Fibroblast of mammary gland (primary cell): ENCODE measurements around the gene PROCR.

Experiments used
- DNase-seq: peaks from one replicate; pipeline ENCODE4 v3.0.0-alpha.2; 2010; ENCODE audit warnings: low read depth
- H3K4me3 ChIP-seq: 2 replicates; pipeline ENCODE4 v1.5.1; 2011; ENCODE audit warnings: low read depth, mild to moderate bottlenecking, low read length, moderate library complexity; ENCODE audit not compliant: control insufficient read depth
- CTCF ChIP-seq: conservative IDR thresholded peaks from 2 replicates; pipeline ENCODE4 v1.5.1; 2011; ENCODE audit warnings: low read depth, low read length, inconsistent platforms; ENCODE audit not compliant: control insufficient read depth, insufficient read depth

PROCR gene

GRCh38 chr20:35223941-35224340 lies 52.1 kb downstream of the PROCR start:
- no peak for TF ChIP-seq CTCF
- no peak for DNase-seq
- H3K4me3 ChIP-seq: no peak overlapping the region

- no peak overlapping the region for H3K4me3 ChIP-seq
- DNase-seq: no peak
- TF ChIP-seq CTCF: no peak
Measured at GRCh38 chr20:35224536-35224935, 52.7 kb downstream of the PROCR start.

DNA sequence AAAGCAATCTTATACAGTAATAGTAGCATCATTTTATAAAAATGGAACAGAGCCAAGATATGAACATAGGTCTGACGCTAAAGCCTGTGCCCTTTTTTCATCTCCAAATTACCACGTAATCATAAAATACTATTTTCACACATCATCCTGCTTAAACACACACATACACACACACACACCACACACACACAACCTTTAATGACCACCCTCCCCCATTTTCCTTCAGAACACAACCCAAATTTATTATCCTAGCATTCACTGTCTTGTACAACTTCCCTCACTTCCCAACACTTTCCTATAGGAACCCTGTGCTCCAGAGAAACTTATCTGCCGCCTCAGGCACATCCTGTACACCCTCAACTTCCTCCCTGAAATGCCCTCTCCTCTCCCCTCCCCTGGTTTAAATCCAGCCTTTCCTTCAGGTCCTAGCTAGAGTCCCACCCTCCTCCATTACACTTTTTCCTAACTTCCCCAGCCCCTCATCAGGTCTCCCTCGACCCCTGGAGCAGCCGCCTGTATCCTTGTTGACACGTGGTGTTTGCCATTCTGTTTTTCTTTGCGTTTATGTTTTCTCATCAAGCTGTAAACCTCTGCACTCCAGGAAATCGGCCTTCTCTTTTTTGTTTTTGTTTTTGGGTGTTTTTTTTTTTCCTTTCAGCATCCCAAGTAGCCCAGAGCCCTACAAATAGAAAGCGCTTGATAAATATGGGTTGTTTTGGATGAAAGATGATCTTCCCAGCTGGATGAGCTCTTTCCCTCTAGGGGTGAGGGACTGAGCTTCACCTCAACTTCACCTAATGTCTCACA lies 53.6 kb downstream of the PROCR start:
- no peak overlapping the region for H3K4me3 ChIP-seq
- no peak for DNase-seq

GRCh38 chr20:35226126-35226883 lies 54.4 kb downstream of the PROCR start, which contains the start of gene MMP24:
MMP24 (plus strand) TSS chr20:35226690; CDS start chr20:35226739, 49 bp downstream.
- TF ChIP-seq CTCF: no peak
- DNase-seq: no peak
- no peak within 1 kb of the TSS for H3K4me3 ChIP-seq

More for the DNA sequence above, 53.6 kb downstream of the PROCR start:
- TF ChIP-seq CTCF: no peak
